Neuronal stem cell (in vitro differentiated cells): ENCODE results near the gene SLC2A5.

Experiments
- DNase-seq: peaks from one replicate; pipeline ENCODE4 v3.0.0-alpha.2; 2013; ENCODE audit warnings: low spot score
- H2AFZ ChIP-seq: one replicate; pipeline ENCODE4 v1.6.1; 2013; ENCODE audit warnings: mild to moderate bottlenecking, low read length, inconsistent platforms
- H2AK5ac ChIP-seq: 2 replicates; pipeline ENCODE4 v1.6.1; 2013; ENCODE audit warnings: low read depth, mild to moderate bottlenecking, inconsistent platforms, low read length, moderate library complexity, mixed read lengths
- H2BK120ac ChIP-seq: 2 replicates; pipeline ENCODE4 v1.6.1; 2013; ENCODE audit warnings: low read depth, mild to moderate bottlenecking, inconsistent platforms, low read length, moderate library complexity, mixed read lengths
- H2BK12ac ChIP-seq: one replicate; pipeline ENCODE4 v1.6.1; 2013; ENCODE audit warnings: low read length, inconsistent platforms
- H2BK15ac ChIP-seq: 2 replicates; pipeline ENCODE4 v1.6.1; 2013; ENCODE audit warnings: mild to moderate bottlenecking, low read length, inconsistent platforms, mixed read lengths
- H2BK5ac ChIP-seq: one replicate; pipeline ENCODE4 v1.6.1; 2013; ENCODE audit warnings: inconsistent platforms, mild to moderate bottlenecking, low read length, moderate library complexity
- H3K14ac ChIP-seq: one replicate; pipeline ENCODE4 v1.6.1; 2013; ENCODE audit warnings: low read length, inconsistent platforms
- H3K18ac ChIP-seq: 2 replicates; pipeline ENCODE4 v1.6.1; 2013; ENCODE audit warnings: low read length, inconsistent platforms
- H3K23ac ChIP-seq: 2 replicates; pipeline ENCODE4 v1.6.1; 2013; ENCODE audit warnings: low read depth, mild to moderate bottlenecking, mixed read lengths, low read length, inconsistent platforms; ENCODE audit not compliant: poor library complexity
- H3K27ac ChIP-seq: replicated peaks from 3 replicates; pipeline ENCODE4 v1.5.1; 2013; ENCODE audit warnings: low read length, inconsistent platforms
- H3K27me3 ChIP-seq, 3 experiments: 2 replicates each; pipeline ENCODE4 v1.6.1; 2013; ENCODE audit warnings: low read length in 3 of 3, mild to moderate bottlenecking in 2 of 3, inconsistent platforms in 1 of 3, low read depth in 1 of 3, mixed read lengths in 1 of 3, moderate library complexity in 1 of 3; ENCODE audit not compliant: control insufficient read depth in 3 of 3, insufficient read depth in 3 of 3
- H3K36me3 ChIP-seq, 2 donors: replicated peaks in 1 of 2; 2 replicates each; pipeline ENCODE4 v1.6.1; 2013; ENCODE audit warnings: low read length in 2 of 2; ENCODE audit not compliant: control insufficient read depth in 2 of 2, insufficient read depth in 2 of 2
- H3K4ac ChIP-seq: 2 replicates; pipeline ENCODE4 v1.6.1; 2013; ENCODE audit warnings: inconsistent platforms, mild to moderate bottlenecking, low read length, moderate library complexity
- H3K4me1 ChIP-seq, 2 donors: 1 replicate in 1 of 2; 2 replicates in 1 of 2; pipeline ENCODE4 v1.6.1; 2013; ENCODE audit warnings: low read length in 2 of 2, low read depth in 1 of 2; ENCODE audit not compliant: control insufficient read depth in 2 of 2, insufficient read depth in 1 of 2
- H3K4me2 ChIP-seq: one replicate; pipeline ENCODE4 v1.6.1; 2013; ENCODE audit warnings: mild to moderate bottlenecking, low read length, inconsistent platforms; ENCODE audit not compliant: insufficient read depth, poor library complexity, severe bottlenecking
- H3K4me3 ChIP-seq, 2 donors: 2 replicates each; pipeline ENCODE4 v1.5.1; 2013; ENCODE audit warnings: low read length in 2 of 2, mild to moderate bottlenecking in 2 of 2, inconsistent platforms in 1 of 2, moderate library complexity in 1 of 2
- H3K79me1 ChIP-seq: one replicate; pipeline ENCODE4 v1.6.1; 2013; ENCODE audit warnings: low read depth, mild to moderate bottlenecking, inconsistent platforms, low read length, moderate library complexity
- H3K9ac ChIP-seq: one replicate; pipeline ENCODE4 v1.6.1; 2013; ENCODE audit warnings: mild to moderate bottlenecking, low read depth, low read length, inconsistent platforms; ENCODE audit not compliant: poor library complexity
- H3K9me3 ChIP-seq, 2 donors: replicated peaks in 1 of 2; 2 replicates each; pipeline versions ENCODE3 to v1.6.1; 2013; ENCODE audit warnings: low read length in 2 of 2, mild to moderate bottlenecking in 2 of 2, inconsistent platforms in 1 of 2, low read depth in 1 of 2, mixed read lengths in 1 of 2, moderate library complexity in 1 of 2; ENCODE audit not compliant: control insufficient read depth in 2 of 2, insufficient read depth in 1 of 2
- H4K8ac ChIP-seq: one replicate; pipeline ENCODE4 v1.6.1; 2013; ENCODE audit warnings: low read depth, mild to moderate bottlenecking, inconsistent platforms, low read length, moderate library complexity
- H4K91ac ChIP-seq: one replicate; pipeline ENCODE4 v1.6.1; 2013; ENCODE audit warnings: low read length, low read depth, mild to moderate bottlenecking, inconsistent platforms; ENCODE audit not compliant: poor library complexity
- WGBS, 2 donors: extraction: QIAGEN DNeasy Blood & Tissue Kit; methylation state at CpG; one replicate each; pipeline ENCODE4 v1.1.7; 2013; ENCODE audit warnings: missing lambda C conversion rate in 2 of 2, mixed read lengths in 1 of 2; ENCODE audit not compliant: insufficient read length in 2 of 2, insufficient replicate concordance in 1 of 2; ENCODE audit errors: extremely low coverage in 2 of 2; 5-methylcytosine and 5-hydroxymethylcytosine counted together

SLC2A5 gene

GRCh38 chr1:9073143-9073542 is 3.7 kb upstream of the SLC2A5 start:
- H3K9ac ChIP-seq = no peak overlapping the region
- no peak overlapping the region for H2AK5ac ChIP-seq
- no CpG with 5 or more reads among the region's 3 CpGs for WGBS, 2 donors

DNA sequence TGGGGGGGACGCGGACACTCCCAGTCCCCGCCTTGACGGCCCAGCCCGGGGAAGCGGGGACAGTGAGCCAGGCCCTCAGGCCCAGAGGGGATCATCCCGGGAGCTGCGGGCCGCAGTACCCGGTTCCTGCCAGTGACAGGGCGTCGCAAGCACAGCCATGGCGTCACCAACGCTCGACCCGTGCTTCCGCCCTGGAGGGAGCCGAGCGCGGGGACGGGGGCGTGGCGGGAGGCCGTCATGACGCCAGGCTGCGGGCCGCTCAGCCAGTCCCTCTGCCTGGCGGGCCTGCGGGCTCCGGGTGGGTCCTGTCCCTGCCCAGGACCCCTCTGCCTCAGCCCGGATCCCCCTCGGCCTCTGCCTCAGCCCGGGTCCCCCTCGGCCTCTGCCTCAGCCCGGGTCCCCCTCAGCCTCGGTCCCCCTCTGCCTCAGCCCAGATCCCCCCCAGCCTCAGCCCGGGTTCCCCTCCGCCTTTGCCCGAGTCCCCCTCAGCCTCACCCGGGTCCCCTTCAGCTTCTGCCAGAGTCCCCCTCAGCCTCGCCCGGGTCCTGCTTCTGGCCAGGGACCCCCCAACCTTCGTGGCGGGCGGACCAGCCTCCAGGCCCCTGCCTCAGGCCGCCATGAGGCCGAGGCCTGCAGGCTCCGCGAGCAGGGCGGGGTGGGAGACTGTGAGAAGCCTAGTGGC is 2.3 kb upstream of the SLC2A5 start:
- Histone ChIP-seq H3K23ac (no peak overlapping the region), H3K27me3 (no peaks in the 10 kb centered on the region), H2BK12ac (no peak overlapping the region), H3K4me3 (no peak overlapping the region), H3K14ac (no peak overlapping the region), H3K4me2 (no peak overlapping the region), H2BK120ac (no peak overlapping the region), H2AK5ac (no peak overlapping the region), H3K18ac (peak overlapping the region; percentile 67), H3K79me1 (no peaks in the 10 kb centered on the region), H2BK5ac (no peak overlapping the region), H3K4me1 (peaks cover 0 to 8% of the 10 kb centered on the region in 2 donors), H3K9ac (peak overlapping the region; percentile 30), H2AFZ (no peak overlapping the region), H4K8ac (no peak overlapping the region), H3K27ac (no peak overlapping the region), H4K91ac (no peak overlapping the region), H2BK15ac (no peak overlapping the region), H3K9me3 (no peaks in the 10 kb centered on the region), H3K36me3 (no peaks in the 10 kb centered on the region), H3K4ac (no peak overlapping the region)
- WGBS, 2 donors = no CpG with 5 or more reads among the region's 50 CpGs
- DNase-seq = no peak

More at GRCh38 chr1:9073143-9073542, 3.7 kb upstream of the SLC2A5 start:
- H4K91ac ChIP-seq = no peak overlapping the region
- no peak overlapping the region for H2BK12ac ChIP-seq
- H4K8ac ChIP-seq = no peak overlapping the region
- H3K27ac ChIP-seq = no peak overlapping the region
- H3K14ac ChIP-seq = no peak overlapping the region
- H3K36me3 ChIP-seq = no peaks in the 10 kb centered on the region
- H3K79me1 ChIP-seq = no peaks in the 10 kb centered on the region
- no peak overlapping the region for H2BK15ac ChIP-seq
- peaks cover 0 to 10% of the 10 kb centered on the region in 2 donors for H3K4me1 ChIP-seq
- H3K4me2 ChIP-seq = no peak overlapping the region
- H3K4me3 ChIP-seq = no peak overlapping the region
- no peaks in the 10 kb centered on the region for H3K27me3 ChIP-seq
- H2BK5ac ChIP-seq = no peak overlapping the region
- H2BK120ac ChIP-seq = no peak overlapping the region
- no peak overlapping the region for H3K4ac ChIP-seq
- no peaks in the 10 kb centered on the region for H3K9me3 ChIP-seq
- H3K18ac ChIP-seq = peak overlapping the region; percentile 42
- no peak overlapping the region for H3K23ac ChIP-seq
- H2AFZ ChIP-seq = no peak overlapping the region
- DNase-seq = no peak

DNA sequence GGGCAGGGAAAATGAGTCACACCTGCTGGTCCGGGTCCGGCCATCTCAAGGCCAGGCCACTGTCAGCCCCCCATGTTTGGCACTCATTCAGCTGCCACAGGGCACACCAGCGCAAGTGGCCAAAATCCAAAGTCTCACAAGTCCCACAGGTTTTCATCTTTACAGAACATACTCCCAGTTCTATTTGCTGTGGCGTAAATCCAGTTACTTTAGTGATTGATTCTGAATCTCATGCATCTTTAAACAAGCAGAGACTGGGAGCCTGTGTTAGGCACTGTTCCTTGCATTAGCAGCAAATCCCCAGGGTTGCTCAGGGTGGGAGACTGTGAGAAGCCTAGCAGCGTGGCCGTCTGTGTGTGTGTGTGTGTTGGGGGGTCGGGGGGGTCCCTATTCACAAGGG is 1.1 kb upstream of the SLC2A5 start:
- H2BK120ac ChIP-seq = no peak overlapping the region
- WGBS, 2 donors = no CpG with 5 or more reads among the region's 7 CpGs
- H3K18ac ChIP-seq = peak overlapping the region; percentile 44
- H2BK15ac ChIP-seq = no peak overlapping the region
- no peak overlapping the region for H2BK5ac ChIP-seq
- H3K14ac ChIP-seq = no peak overlapping the region
- H3K9me3 ChIP-seq = no peaks in the 10 kb centered on the region
- H3K79me1 ChIP-seq = no peaks in the 10 kb centered on the region
- DNase-seq = no peak
- H4K91ac ChIP-seq = no peak overlapping the region
- H2AFZ ChIP-seq = no peak overlapping the region
- no peaks in the 10 kb centered on the region for H3K27me3 ChIP-seq
- H3K23ac ChIP-seq = no peak overlapping the region
- H3K27ac ChIP-seq = no peak overlapping the region
- H3K9ac ChIP-seq = no peak overlapping the region
- no peaks in the 10 kb centered on the region for H3K36me3 ChIP-seq
- no peak overlapping the region for H2AK5ac ChIP-seq
- no peak overlapping the region for H3K4me2 ChIP-seq
- H3K4me3 ChIP-seq = no peak overlapping the region
- H2BK12ac ChIP-seq = no peak overlapping the region
- no peak overlapping the region for H3K4ac ChIP-seq
- H3K4me1 ChIP-seq = peaks cover 0 to 8% of the 10 kb centered on the region in 2 donors
- H4K8ac ChIP-seq = no peak overlapping the region

DNA sequence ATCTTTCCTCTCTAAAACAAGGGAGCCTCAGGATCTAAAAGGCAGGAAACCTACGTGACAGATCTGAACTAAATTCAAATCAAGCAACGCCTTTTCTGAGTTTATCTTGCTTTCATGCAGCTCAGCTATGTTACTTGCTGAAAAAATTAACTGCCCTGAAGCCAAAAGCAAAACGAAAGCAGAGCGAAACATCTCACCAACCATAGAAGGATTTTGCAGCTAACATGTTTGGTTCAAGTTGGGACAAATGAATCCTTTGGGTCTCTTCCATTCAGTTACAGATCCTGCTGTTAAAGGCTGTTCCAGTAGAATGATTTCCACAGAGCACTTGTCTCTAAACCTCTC is 482 bp downstream of the SLC2A5 start:
- no peaks in the 10 kb centered on the region for H3K79me1 ChIP-seq
- H3K4me3 ChIP-seq = no peak overlapping the region
- no peak overlapping the region for H3K18ac ChIP-seq
- H2AFZ ChIP-seq = peak overlapping the region; percentile 16
- H4K8ac ChIP-seq = no peak overlapping the region
- no peak overlapping the region for H2BK5ac ChIP-seq
- H4K91ac ChIP-seq = no peak overlapping the region
- H3K27me3 ChIP-seq = no peaks in the 10 kb centered on the region
- H2AK5ac ChIP-seq = no peak overlapping the region
- no peak overlapping the region for H3K23ac ChIP-seq
- peaks cover 2 to 12% of the 10 kb centered on the region in 2 donors for H3K4me1 ChIP-seq
- no CpG with 5 or more reads among the region's 4 CpGs for WGBS, 2 donors
- no peak overlapping the region for H3K4ac ChIP-seq
- H3K4me2 ChIP-seq = peak overlapping the region; percentile 23
- no peak overlapping the region for H2BK120ac ChIP-seq
- H3K9me3 ChIP-seq = no peaks in the 10 kb centered on the region
- H2BK15ac ChIP-seq = no peak overlapping the region
- no peaks in the 10 kb centered on the region for H3K36me3 ChIP-seq
- H3K9ac ChIP-seq = no peak overlapping the region
- DNase-seq = no peak
- no peak overlapping the region for H3K27ac ChIP-seq
- no peak overlapping the region for H3K14ac ChIP-seq
- no peak overlapping the region for H2BK12ac ChIP-seq
